Glomerular endothelial cell (primary cell): ENCODE data around the gene MAS1. TPM values are rescaled to one million over a fixed set of nuclear protein-coding genes. Genes with fewer than 3 reads are reported as not detected.
"Not testable (repeated sequence)": the region's sequence is repeated elsewhere in the genome, so short reads cannot be mapped to it uniquely, and the experiment has no call there.

Experiments used
- DNase-seq: peaks from one replicate; pipeline ENCODE4 v3.0.0-alpha.2; 2011; ENCODE audit warnings: low read depth, low spot score; ENCODE audit errors: extremely low read depth
- total RNA-seq: library from RNA; depleted of rRNA; stranded (reverse); fragments of >200 nt; gene quantifications from 2 replicates; pipeline ENCODE4 v1.2.3, GENCODE V29; 2015

The MAS1 gene
- total RNA-seq, 1 donor from 2014 or later: not detected

DNA sequence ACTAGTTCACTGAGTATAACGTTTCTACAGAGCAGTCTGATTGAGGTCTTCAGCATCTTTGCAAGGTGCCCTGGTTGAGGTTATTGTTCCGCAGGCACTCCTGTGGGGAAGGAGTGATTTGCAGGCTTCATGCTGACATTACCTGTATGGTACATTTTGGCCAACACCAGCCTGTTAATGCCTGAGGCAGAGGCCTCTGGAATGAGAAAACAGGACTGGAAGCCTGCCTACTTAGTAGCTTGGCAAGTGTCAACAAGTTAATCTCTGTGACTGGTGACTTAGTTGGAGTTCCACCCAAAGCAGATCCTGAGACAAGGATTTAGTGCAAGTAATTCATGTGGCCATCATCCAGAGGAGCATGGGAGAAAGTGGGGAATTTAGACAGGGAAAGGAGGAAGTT is 24.6 kb downstream of the MAS1 start:
- no peak for DNase-seq

DNA sequence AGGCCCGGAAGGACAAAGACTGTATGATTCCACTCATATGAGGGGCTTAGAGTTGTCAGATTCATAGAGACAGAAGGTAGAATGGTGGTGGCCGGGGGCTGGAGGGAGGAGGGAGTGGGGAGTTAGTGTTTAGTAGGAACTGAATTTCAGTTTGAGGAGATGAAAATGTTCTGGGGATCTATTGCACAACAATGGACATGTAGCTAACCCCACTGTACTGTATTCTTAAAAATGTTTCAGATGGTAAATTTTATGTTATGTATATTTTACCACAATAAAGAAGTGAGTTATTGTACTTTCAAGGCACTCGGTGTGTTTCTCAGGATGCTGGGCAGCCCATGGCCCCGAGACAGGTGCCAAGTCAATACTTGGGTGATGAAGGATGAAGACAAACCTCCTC is 25.4 kb downstream of the MAS1 start:
- no peak for DNase-seq

GRCh38 chr6:159916752-159917151 is 26.0 kb downstream of the MAS1 start:
- DNase-seq: no peak

DNA sequence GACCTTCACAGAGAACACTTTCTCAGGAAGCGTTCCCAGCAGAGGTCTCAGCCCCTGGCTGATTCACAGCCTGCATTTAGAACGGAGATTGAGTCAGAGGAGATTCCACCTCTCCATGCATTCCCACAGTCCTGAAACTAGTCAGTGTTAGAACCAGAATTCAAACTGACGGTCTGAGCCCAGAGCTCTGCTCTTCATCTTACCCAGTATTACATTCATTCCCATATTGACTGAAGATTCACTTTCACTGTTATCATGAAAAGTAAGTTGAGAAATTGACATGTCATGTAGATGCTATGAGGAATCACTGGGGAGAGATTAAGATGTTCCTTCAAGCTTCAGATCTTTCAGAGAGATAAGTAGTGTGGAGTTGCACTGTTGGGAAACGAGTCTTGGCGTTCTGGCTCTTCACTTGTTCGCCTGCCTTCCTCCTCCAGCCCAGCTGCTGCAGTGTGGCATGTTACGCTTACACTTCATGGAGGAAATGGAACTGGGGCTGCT is 28.3 kb downstream of the MAS1 start:
- DNase-seq: no peak

GRCh38 chr6:159919800-159920199 is 29.0 kb downstream of the MAS1 start:
- no peak for DNase-seq

GRCh38 chr6:159924150-159924549 is 33.4 kb downstream of the MAS1 start:
- DNase-seq: not testable (repeated sequence)

- DNase-seq: no peak
Observed at GRCh38 chr6:159926542-159927203, 35.9 kb downstream of the MAS1 start.

GRCh38 chr6:159929819-159930218 is 39.0 kb downstream of the MAS1 start:
- DNase-seq: no peak

- no peak for DNase-seq
Observed at GRCh38 chr6:159931112-159931511, 40.3 kb downstream of the MAS1 start.

- no peak for DNase-seq
Observed at GRCh38 chr6:159931846-159932245, 41.1 kb downstream of the MAS1 start.

DNA sequence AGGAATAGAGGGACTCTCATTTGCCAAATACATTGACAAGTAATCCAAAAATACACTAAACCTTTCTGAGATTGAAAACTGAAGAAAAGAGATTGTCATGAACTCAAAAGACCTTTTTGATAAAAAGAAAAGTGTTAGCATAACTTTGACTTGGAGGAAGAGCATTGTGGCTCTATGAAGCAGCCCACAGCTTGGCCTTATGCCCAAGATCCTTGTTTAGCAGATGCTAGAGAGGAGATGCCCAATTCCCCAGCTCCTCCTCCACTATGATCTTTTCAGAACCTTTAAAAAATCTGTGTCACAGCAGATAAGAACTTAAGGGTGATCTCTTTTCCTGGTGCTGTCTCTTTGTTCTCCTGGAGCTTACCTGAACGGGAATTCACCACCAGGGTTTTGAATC is 42.3 kb downstream of the MAS1 start:
- DNase-seq: no peak

DNA sequence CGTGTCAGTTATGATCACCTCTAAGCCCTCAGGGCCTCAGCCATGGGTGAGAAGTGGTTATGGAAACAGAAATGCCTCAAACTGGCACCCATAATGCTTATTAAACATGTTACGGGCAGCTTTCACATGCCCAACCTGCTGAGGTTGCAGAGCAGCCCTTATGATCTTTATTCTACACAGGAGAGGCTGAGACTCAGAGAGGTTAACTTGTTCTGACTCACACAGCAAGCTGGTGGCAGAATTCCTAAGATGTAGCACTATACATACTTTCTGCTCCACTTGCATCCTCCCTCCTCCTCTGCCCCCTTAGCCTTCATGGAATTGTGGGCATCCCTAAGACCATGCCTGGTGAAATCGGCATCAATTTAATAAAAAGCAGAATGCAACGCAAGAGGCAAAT is 43.4 kb downstream of the MAS1 start:
- no peak for DNase-seq

GRCh38 chr6:159935065-159935464 is 44.3 kb downstream of the MAS1 start:
- DNase-seq: no peak

DNA sequence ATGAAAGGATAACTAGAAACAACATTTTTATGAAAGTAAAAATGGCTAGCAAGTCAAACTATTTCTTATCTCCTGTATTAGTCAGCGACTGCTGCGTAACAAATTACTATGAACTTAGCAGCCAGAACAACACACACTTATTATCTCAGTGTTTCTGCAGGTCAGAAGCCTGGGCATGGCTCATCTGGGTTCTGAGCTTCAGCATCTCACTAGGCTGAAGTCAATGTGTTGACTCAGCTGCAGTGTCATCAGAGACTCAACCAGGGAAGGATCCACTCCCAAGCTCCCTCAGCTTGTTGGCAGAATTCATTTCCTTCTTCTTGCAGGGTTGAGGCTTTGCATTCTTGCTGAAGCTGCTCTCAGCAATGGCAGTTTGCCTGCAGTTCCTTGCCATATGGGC is 44.8 kb downstream of the MAS1 start:
- no peak for DNase-seq

DNA sequence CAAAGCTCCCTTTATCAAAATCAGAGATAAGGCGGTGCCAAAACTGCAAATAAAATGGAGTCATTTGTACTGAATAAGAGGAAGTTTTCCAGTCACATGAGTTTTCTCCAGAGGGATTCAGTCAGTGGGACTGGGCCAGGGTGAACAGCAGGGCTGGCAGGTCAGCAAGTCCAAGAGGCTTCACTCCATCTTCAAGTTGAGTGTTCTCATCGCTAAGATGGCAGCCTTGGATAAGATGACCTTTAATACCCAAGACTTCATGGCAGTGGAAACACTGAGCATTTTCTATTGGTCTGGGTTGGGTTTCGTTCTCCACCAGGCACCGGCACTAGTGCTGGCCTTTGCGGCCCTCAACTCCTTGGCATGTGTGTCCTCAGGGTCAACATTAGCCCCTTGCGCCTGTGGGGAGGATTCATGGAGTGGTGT is 48.8 kb downstream of the MAS1 start:
- no peak for DNase-seq

Other genes starting within 250 kb of the MAS1 start
- gene SOD2, start 197.7 kb upstream of the MAS1 start, total RNA-seq: 233 and 764 TPM in 2 replicates
- gene WTAP, start 163.5 kb upstream of the MAS1 start, total RNA-seq: 67.3 and 78.2 TPM in 2 replicates
- gene ACAT2, start 128.9 kb upstream of the MAS1 start, total RNA-seq: 19.4 and 25.0 TPM in 2 replicates
- gene TCP1, start 101.4 kb upstream of the MAS1 start, total RNA-seq: 183 and 204 TPM in 2 replicates
- 63.6 and 73.0 TPM in 2 replicates for gene MRPL18, start 100.5 kb upstream of the MAS1 start, total RNA-seq
- gene PNLDC1, start 90.7 kb upstream of the MAS1 start, total RNA-seq: not detected in 2 replicates
- 138 and 191 TPM in 2 replicates for gene IGF2R, start 78.1 kb downstream of the MAS1 start, total RNA-seq
- not detected in 2 replicates for gene SLC22A1, start 230.8 kb downstream of the MAS1 start, total RNA-seq